HepG2 (cell line): ENCODE data around the gene NGEF. TPM values are rescaled to one million over a fixed set of nuclear protein-coding genes. Genes with fewer than 3 reads are reported as not detected.

ENCODE experiments used
- ATAD3A ChIP-seq: sonication (generic); formaldehyde crosslinking; IDR thresholded peaks from 2 replicates; pipeline ENCODE4 v1.4.0; 2020; ENCODE audit warnings: missing genetic modification reagents
- ERF ChIP-seq: IDR thresholded peaks from 2 replicates; pipeline ENCODE4 v1.6.1; 2018; ENCODE audit warnings: missing biosample characterization, missing genetic modification reagents
- GABPA ChIP-seq, 2 experiments: IDR thresholded peaks; 2 replicates each; pipeline ENCODE4 v1.6.1; 2011 to 2016; ENCODE audit warnings: low read depth in 2 of 2, low read length in 1 of 2, missing biosample characterization in 1 of 2, missing genetic modification characterization in 1 of 2
- GTF2F1 ChIP-seq: fragments of 150-350 bp; IDR thresholded peaks from 2 replicates; pipeline ENCODE4 v1.6.1; 2014; ENCODE audit warnings: low read length
- HNF4A ChIP-seq: sonication (generic); formaldehyde crosslinking; IDR thresholded peaks from 2 replicates; pipeline ENCODE4 v1.4.0; 2020; ENCODE audit warnings: missing genetic modification reagents
- ISL2 ChIP-seq: sonication (generic); formaldehyde crosslinking; IDR thresholded peaks from 2 replicates; pipeline ENCODE4 v1.5.0; 2020; ENCODE audit warnings: missing genetic modification reagents
- ISX ChIP-seq: sonication (generic); formaldehyde crosslinking; conservative IDR thresholded peaks from 2 replicates; pipeline ENCODE4 v1.5.0; 2020; ENCODE audit warnings: missing genetic modification reagents
- KMT2A ChIP-seq: sonication (generic); formaldehyde crosslinking; IDR thresholded peaks from 2 replicates; pipeline ENCODE4 v1.4.0; 2020; ENCODE audit warnings: missing genetic modification reagents
- MLXIP ChIP-seq: sonication (generic); formaldehyde crosslinking; IDR thresholded peaks from 2 replicates; pipeline ENCODE4 v1.9.0; 2021; ENCODE audit warnings: missing genetic modification reagents, borderline replicate concordance
- NR1H2 ChIP-seq: sonication (generic); formaldehyde crosslinking; IDR thresholded peaks from 2 replicates; pipeline ENCODE4 v1.8.1; 2022; ENCODE audit warnings: low read depth, missing genetic modification reagents, borderline replicate concordance
- SIX1 ChIP-seq: sonication (generic); formaldehyde crosslinking; IDR thresholded peaks from 2 replicates; pipeline ENCODE4 v1.4.0; 2020; ENCODE audit warnings: missing genetic modification reagents, borderline replicate concordance
- SMAD3 ChIP-seq: sonication (generic); formaldehyde crosslinking; IDR thresholded peaks from 2 replicates; pipeline ENCODE4 v1.4.0; 2020; ENCODE audit warnings: missing genetic modification reagents
- ZBTB33 ChIP-seq: sonication (generic); formaldehyde crosslinking; IDR thresholded peaks from 2 replicates; pipeline ENCODE4 v1.4.0; 2020; ENCODE audit warnings: missing genetic modification reagents
- ZFP36L2 ChIP-seq: sonication (generic); formaldehyde crosslinking; IDR thresholded peaks from 2 replicates; pipeline ENCODE4 v1.4.0; 2020; ENCODE audit warnings: missing genetic modification reagents
- ZNF10 ChIP-seq: sonication (generic); formaldehyde crosslinking; IDR thresholded peaks from 2 replicates; pipeline ENCODE4 v1.4.0; 2020; ENCODE audit warnings: mild to moderate bottlenecking, low read depth, missing genetic modification reagents, borderline replicate concordance
- ZNF329 ChIP-seq: sonication (generic); formaldehyde crosslinking; IDR thresholded peaks from 2 replicates; pipeline ENCODE4 v1.9.0; 2021; ENCODE audit warnings: low read depth, mild to moderate bottlenecking, missing genetic modification reagents
- ZNF569 ChIP-seq: sonication (generic); formaldehyde crosslinking; IDR thresholded peaks from 2 replicates; pipeline ENCODE4 v1.5.0; 2020; ENCODE audit warnings: mild to moderate bottlenecking, missing genetic modification reagents, moderate library complexity, borderline replicate concordance
- polyA plus RNA-seq, 8 experiments: library from polyadenylated mRNA; depleted of rRNA in 3 of 8; stranded (reverse) in 7 of 8; unstranded in 1 of 8; fragments of >200 nt; fragmentation: Illumina TruSeq in 4 of 8; extraction: Trizol in 4 of 8; gene quantifications; 2 replicates each; pipeline versions ENCODE4 v1.2.1 to v1.2.3, GENCODE V29; 2011 to 2016; ENCODE audit warnings: low read depth in 4 of 8, missing spikeins in 1 of 8, mixed read lengths in 1 of 8; ENCODE audit not compliant: insufficient read depth in 1 of 8
- total RNA-seq, 5 experiments: library from RNA; depleted of rRNA; stranded (reverse); fragments of >200 nt; fragmentation: Illumina TruSeq; extraction: Trizol; gene quantifications; 2 replicates each; pipeline ENCODE4 v1.2.3, GENCODE V29; 2016; ENCODE audit warnings: low read depth in 1 of 5
- TF ChIP-seq, protein P1 (sequence below): sonication (generic); formaldehyde crosslinking; IDR thresholded peaks from 2 replicates; pipeline ENCODE4 v1.4.0; 2020; ENCODE audit warnings: missing genetic modification reagents, borderline replicate concordance
- TF ChIP-seq, protein P2 (sequence below): sonication (generic); formaldehyde crosslinking; IDR thresholded peaks from 2 replicates; pipeline ENCODE4 v1.5.0; 2020; ENCODE audit warnings: missing genetic modification reagents
- TF ChIP-seq, protein P3 (sequence below): sonication (generic); formaldehyde crosslinking; IDR thresholded peaks from 2 replicates; pipeline ENCODE4 v1.4.0; 2020; ENCODE audit warnings: mild to moderate bottlenecking, missing genetic modification reagents, borderline replicate concordance

Gene NGEF
- total and polyA plus RNA-seq, 2 of the 13 experiments (the other 11 are each of a cell fraction or from before 2014, with no cell fraction given) = 14.4 to 36.9 TPM

GRCh38 chr2:233013027-233013461 is at the start of gene NGEF (continued):
- TF ChIP-seq ZNF329 (CRISPR knock-in tag) = no peak
- no peak for TF ChIP-seq ZNF10 (CRISPR knock-in tag)
- peak; percentile 77 for TF ChIP-seq ZBTB33
- TF ChIP-seq GABPA (IDR thresholded peaks at IDR 0.05; ENCODE audit: low read depth, low read length) = peak; percentile 66
- TF ChIP-seq GABPA (CRISPR knock-in tag; IDR thresholded peaks at IDR 0.05; ENCODE audit: low read depth) = peak; percentile 84
- TF ChIP-seq ATAD3A (CRISPR knock-in tag) = no peak
- TF ChIP-seq, protein P1, sequence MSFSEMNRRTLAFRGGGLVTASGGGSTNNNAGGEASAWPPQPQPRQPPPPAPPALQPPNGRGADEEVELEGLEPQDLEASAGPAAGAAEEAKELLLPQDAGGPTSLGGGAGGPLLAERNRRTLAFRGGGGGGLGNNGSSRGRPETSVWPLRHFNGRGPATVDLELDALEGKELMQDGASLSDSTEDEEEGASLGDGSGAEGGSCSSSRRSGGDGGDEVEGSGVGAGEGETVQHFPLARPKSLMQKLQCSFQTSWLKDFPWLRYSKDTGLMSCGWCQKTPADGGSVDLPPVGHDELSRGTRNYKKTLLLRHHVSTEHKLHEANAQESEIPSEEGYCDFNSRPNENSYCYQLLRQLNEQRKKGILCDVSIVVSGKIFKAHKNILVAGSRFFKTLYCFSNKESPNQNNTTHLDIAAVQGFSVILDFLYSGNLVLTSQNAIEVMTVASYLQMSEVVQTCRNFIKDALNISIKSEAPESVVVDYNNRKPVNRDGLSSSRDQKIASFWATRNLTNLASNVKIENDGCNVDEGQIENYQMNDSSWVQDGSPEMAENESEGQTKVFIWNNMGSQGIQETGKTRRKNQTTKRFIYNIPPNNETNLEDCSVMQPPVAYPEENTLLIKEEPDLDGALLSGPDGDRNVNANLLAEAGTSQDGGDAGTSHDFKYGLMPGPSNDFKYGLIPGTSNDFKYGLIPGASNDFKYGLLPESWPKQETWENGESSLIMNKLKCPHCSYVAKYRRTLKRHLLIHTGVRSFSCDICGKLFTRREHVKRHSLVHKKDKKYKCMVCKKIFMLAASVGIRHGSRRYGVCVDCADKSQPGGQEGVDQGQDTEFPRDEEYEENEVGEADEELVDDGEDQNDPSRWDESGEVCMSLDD = no peak
- TF ChIP-seq GTF2F1 = no peak
- TF ChIP-seq ERF (CRISPR knock-in tag) = peak; percentile 86
- TF ChIP-seq ISX = no peak
- TF ChIP-seq ZNF569 = no peak
- no peak for TF ChIP-seq NR1H2 (CRISPR knock-in tag)
- TF ChIP-seq, protein P2, sequence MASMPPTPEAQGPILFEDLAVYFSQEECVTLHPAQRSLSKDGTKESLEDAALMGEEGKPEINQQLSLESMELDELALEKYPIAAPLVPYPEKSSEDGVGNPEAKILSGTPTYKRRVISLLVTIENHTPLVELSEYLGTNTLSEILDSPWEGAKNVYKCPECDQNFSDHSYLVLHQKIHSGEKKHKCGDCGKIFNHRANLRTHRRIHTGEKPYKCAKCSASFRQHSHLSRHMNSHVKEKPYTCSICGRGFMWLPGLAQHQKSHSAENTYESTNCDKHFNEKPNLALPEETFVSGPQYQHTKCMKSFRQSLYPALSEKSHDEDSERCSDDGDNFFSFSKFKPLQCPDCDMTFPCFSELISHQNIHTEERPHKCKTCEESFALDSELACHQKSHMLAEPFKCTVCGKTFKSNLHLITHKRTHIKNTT (CRISPR knock-in tag) = no peak
- peak; percentile 61; the same call in 1 of the 2 replicates for TF ChIP-seq KMT2A (CRISPR knock-in tag)
- TF ChIP-seq, protein P3, sequence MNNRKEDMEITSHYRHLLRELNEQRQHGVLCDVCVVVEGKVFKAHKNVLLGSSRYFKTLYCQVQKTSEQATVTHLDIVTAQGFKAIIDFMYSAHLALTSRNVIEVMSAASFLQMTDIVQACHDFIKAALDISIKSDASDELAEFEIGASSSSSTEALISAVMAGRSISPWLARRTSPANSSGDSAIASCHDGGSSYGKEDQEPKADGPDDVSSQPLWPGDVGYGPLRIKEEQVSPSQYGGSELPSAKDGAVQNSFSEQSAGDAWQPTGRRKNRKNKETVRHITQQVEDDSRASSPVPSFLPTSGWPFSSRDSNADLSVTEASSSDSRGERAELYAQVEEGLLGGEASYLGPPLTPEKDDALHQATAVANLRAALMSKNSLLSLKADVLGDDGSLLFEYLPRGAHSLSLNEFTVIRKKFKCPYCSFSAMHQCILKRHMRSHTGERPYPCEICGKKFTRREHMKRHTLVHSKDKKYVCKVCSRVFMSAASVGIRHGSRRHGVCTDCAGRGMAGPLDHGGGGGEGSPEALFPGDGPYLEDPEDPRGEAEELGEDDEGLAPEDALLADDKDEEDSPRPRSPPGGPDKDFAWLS (CRISPR knock-in tag) = no peak
- TF ChIP-seq SIX1 (CRISPR knock-in tag) = peak; percentile 57; the same call in 1 of the 2 replicates
- TF ChIP-seq MLXIP (CRISPR knock-in tag) = peak; percentile 21; the same call in 1 of the 2 replicates
- peak; percentile 85 for TF ChIP-seq SMAD3 (CRISPR knock-in tag)
- peak; percentile 58; the same call in 1 of the 2 replicates for TF ChIP-seq ISL2 (CRISPR knock-in tag)
- peak; percentile 99 for TF ChIP-seq HNF4A
- no peak for TF ChIP-seq ZFP36L2 (CRISPR knock-in tag)
